ENCODE results near the gene TUBG1. TPM values are rescaled to one million over a fixed set of nuclear protein-coding genes. Genes with fewer than 3 reads are reported as not detected.

TUBG1 gene
- total and polyA plus RNA-seq, 9 of the 15 experiments (the other 6 are each of a cell fraction or from before 2014, with no cell fraction given) = 33.1 to 147 (median 66.0) TPM

GRCh38 chr17:42566215-42566882, 43.1 kb upstream of the TUBG1 start (continued):
- 0 out of 2 replicates have a peak, but pooled peaks have one; percentile 34 for TF ChIP-seq CLOCK (CRISPR knock-in tag; IDR thresholded peaks at IDR 0.05; ENCODE audit: borderline replicate concordance)
- no peak; the same call in 1 of the 2 replicates for TF ChIP-seq L3MBTL2 (IDR thresholded peaks at IDR 0.05)
- TF ChIP-seq MYBL2 (IDR thresholded peaks at IDR 0.05; ENCODE audit: low read depth) = no peak
- no peak for TF ChIP-seq MYBL2 (CRISPR knock-in tag; IDR thresholded peaks at IDR 0.05; ENCODE audit: borderline replicate concordance)
- TF ChIP-seq CAMTA2 (CRISPR knock-in tag; conservative IDR thresholded peaks at IDR 0.05) = no peak
- TF ChIP-seq, protein P1, sequence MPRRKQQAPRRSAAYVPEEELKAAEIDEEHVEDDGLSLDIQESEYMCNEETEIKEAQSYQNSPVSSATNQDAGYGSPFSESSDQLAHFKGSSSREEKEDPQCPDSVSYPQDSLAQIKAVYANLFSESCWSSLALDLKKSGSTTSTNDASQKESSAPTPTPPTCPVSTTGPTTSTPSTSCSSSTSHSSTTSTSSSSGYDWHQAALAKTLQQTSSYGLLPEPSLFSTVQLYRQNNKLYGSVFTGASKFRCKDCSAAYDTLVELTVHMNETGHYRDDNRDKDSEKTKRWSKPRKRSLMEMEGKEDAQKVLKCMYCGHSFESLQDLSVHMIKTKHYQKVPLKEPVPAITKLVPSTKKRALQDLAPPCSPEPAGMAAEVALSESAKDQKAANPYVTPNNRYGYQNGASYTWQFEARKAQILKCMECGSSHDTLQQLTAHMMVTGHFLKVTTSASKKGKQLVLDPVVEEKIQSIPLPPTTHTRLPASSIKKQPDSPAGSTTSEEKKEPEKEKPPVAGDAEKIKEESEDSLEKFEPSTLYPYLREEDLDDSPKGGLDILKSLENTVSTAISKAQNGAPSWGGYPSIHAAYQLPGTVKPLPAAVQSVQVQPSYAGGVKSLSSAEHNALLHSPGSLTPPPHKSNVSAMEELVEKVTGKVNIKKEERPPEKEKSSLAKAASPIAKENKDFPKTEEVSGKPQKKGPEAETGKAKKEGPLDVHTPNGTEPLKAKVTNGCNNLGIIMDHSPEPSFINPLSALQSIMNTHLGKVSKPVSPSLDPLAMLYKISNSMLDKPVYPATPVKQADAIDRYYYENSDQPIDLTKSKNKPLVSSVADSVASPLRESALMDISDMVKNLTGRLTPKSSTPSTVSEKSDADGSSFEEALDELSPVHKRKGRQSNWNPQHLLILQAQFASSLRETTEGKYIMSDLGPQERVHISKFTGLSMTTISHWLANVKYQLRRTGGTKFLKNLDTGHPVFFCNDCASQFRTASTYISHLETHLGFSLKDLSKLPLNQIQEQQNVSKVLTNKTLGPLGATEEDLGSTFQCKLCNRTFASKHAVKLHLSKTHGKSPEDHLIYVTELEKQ (CRISPR knock-in tag; IDR thresholded peaks at IDR 0.05) = 0 out of 2 replicates have a peak, but pooled peaks have one; percentile 28
- TF ChIP-seq POLR2G (IDR thresholded peaks at IDR 0.05; ENCODE audit: low read depth, low read length) = no peak
- TF ChIP-seq PRDM10 (IDR thresholded peaks at IDR 0.05; ENCODE audit: partially characterized antibody) = no peak
- TF ChIP-seq HIVEP1 (CRISPR knock-in tag; IDR thresholded peaks at IDR 0.05) = 0 out of 2 replicates have a peak, but pooled peaks have one; percentile 32
- no peak for TF ChIP-seq TEAD1 (CRISPR knock-in tag; IDR thresholded peaks at IDR 0.05)
- no peak for TF ChIP-seq SFPQ (IDR thresholded peaks at IDR 0.05; ENCODE audit: low read depth, low read length)
- TF ChIP-seq GATA2 (CRISPR knock-in tag; IDR thresholded peaks at IDR 0.05) = no peak
- TF ChIP-seq TAF1 (IDR thresholded peaks at IDR 0.05; ENCODE audit: control insufficient read depth, extremely low read depth, insufficient read depth, low read length, severe bottlenecking) = no peak
- no peak for TF ChIP-seq MXI1 (IDR thresholded peaks at IDR 0.05; ENCODE audit: low read depth, low read length)
